B cell (primary cell): ENCODE data around the gene COL28A1. TPM values are rescaled to one million over a fixed set of nuclear protein-coding genes. Genes with fewer than 3 reads are reported as not detected.

Source experiments
- ATAC-seq: fragments of 200-7000 bp; cut with Tn5 transposase; one replicate; pipeline ENCODE4 v1.10.0; 2021; ENCODE audit warnings: low read depth, mild to moderate bottlenecking, moderate number of reproducible peaks, moderate library complexity
- CTCF ChIA-PET: fragments of 350-600 bp; sonication (Branson Sonifier 250); formaldehyde crosslinking; loops from one replicate; lab custom pipeline; 2021; ENCODE audit warnings: antibody characterized with exemption, inconsistent platforms; lab: Charles Lee
- POLR2A ChIA-PET: fragments of 350-600 bp; sonication (Branson Sonifier 250); formaldehyde crosslinking; loops from one replicate; lab custom pipeline; 2021; ENCODE audit warnings: antibody characterized with exemption; lab: Charles Lee
- DNase-seq: peaks from one replicate; pipeline ENCODE4 v3.0.0; 2013
- H2AFZ ChIP-seq: 2 replicates; pipeline ENCODE4 v1.6.1; 2012; ENCODE audit warnings: mild to moderate bottlenecking, low read depth, low read length; ENCODE audit not compliant: insufficient read depth, poor library complexity, severe bottlenecking
- H3K27ac ChIP-seq, 2 donors: 1 replicate in 1 of 2; 2 replicates in 1 of 2; pipeline ENCODE4 v1.5.1; 2012 to 2013; ENCODE audit warnings: low read length in 2 of 2, mild to moderate bottlenecking in 2 of 2, moderate library complexity in 1 of 2
- H3K27me3 ChIP-seq, 4 experiments: fragments of 200-600 bp in 1 of 4; sonication (generic) in 1 of 4; replicated peaks in 1 of 4; 1 replicate in 2 of 4; 2 replicates in 2 of 4; pipeline versions ENCODE4 v1.6.1 to v1.7.0; 2013 to 2016; ENCODE audit warnings: low read length in 3 of 4, mild to moderate bottlenecking in 2 of 4, mixed read lengths in 1 of 4, moderate library complexity in 1 of 4; ENCODE audit not compliant: insufficient read depth in 4 of 4, control insufficient read depth in 3 of 4; ENCODE audit errors: control extremely low read depth in 1 of 4
- H3K36me3 ChIP-seq, 2 experiments: replicated peaks in 1 of 2; 1 replicate in 1 of 2; 2 replicates in 1 of 2; pipeline versions ENCODE4 v1.6.1 to v1.7.1; 2013; ENCODE audit warnings: low read length in 1 of 2; ENCODE audit not compliant: insufficient read depth in 2 of 2, control insufficient read depth in 1 of 2; ENCODE audit errors: control extremely low read depth in 1 of 2, extremely low read depth in 1 of 2
- H3K4me1 ChIP-seq, 2 donors: fragments of 200-600 bp in 1 of 2; sonication (generic) in 1 of 2; 1 replicate in 1 of 2; 2 replicates in 1 of 2; pipeline versions ENCODE4 v1.5.1 to v1.6.1; 2013 to 2017; ENCODE audit warnings: low read length in 2 of 2; ENCODE audit not compliant: control insufficient read depth in 2 of 2, insufficient read depth in 2 of 2
- H3K4me2 ChIP-seq: replicated peaks from 2 replicates; pipeline ENCODE3; 2012; ENCODE audit warnings: mild to moderate bottlenecking, low read depth, low read length; ENCODE audit not compliant: poor library complexity, severe bottlenecking
- H3K4me3 ChIP-seq, 5 experiments: fragments of 200-600 bp in 1 of 5; sonication (generic) in 1 of 5; 1 replicate in 3 of 5; 2 replicates in 2 of 5; pipeline versions ENCODE4 v1.5.1 to v1.7.0; 2011 to 2016; ENCODE audit warnings: low read length in 4 of 5, mild to moderate bottlenecking in 4 of 5, low read depth in 2 of 5, control low read depth in 1 of 5, moderate library complexity in 1 of 5; ENCODE audit not compliant: insufficient read depth in 1 of 5; ENCODE audit errors: control extremely low read depth in 1 of 5, extremely low read depth in 1 of 5
- H3K79me2 ChIP-seq: fragments of 200-600 bp; sonication (generic); one replicate; pipeline ENCODE4 v1.6.0; 2016; ENCODE audit warnings: low read length; ENCODE audit not compliant: control insufficient read depth, insufficient read depth
- H3K9ac ChIP-seq: fragments of 200-600 bp; sonication (generic); 2 replicates; pipeline ENCODE4 v1.6.1; 2017; ENCODE audit warnings: mild to moderate bottlenecking, low read length, moderate library complexity
- H3K9me3 ChIP-seq, 3 donors: one replicate each; pipeline versions ENCODE4 v1.6.1 to v1.7.1; 2013; ENCODE audit warnings: low read length in 2 of 3; ENCODE audit not compliant: control insufficient read depth in 2 of 3, insufficient read depth in 1 of 3; ENCODE audit errors: control extremely low read depth in 1 of 3
- H4K20me1 ChIP-seq: 2 replicates; pipeline ENCODE4 v1.6.0; 2012; ENCODE audit warnings: mild to moderate bottlenecking, low read length; ENCODE audit not compliant: insufficient read depth, control insufficient read depth, poor library complexity, severe bottlenecking
- H3K27ac Mint-ChIP-seq: one replicate; pipeline ENCODE4 v1.8.0; 2021; ENCODE audit warnings: mixed read lengths
- H3K27me3 Mint-ChIP-seq: one replicate; pipeline ENCODE4 v1.8.0; 2021; ENCODE audit warnings: mixed read lengths
- H3K4me1 Mint-ChIP-seq: one replicate; pipeline ENCODE4 v1.8.0; 2021; ENCODE audit warnings: mixed read lengths
- H3K4me3 Mint-ChIP-seq: one replicate; pipeline ENCODE4 v1.8.0; 2021; ENCODE audit warnings: mixed read lengths
- H3K9me3 Mint-ChIP-seq: one replicate; pipeline ENCODE4 v1.8.0; 2022; ENCODE audit warnings: mixed read lengths; ENCODE audit not compliant: insufficient read depth
- EZH2 ChIP-seq: IDR thresholded peaks from 2 replicates; pipeline ENCODE4 v1.6.1; 2012; ENCODE audit warnings: borderline replicate concordance, low read depth, mild to moderate bottlenecking, moderate library complexity, low read length; ENCODE audit not compliant: insufficient read depth, poor library complexity, severe bottlenecking
- WGBS: methylation state at CpG from one replicate; pipeline ENCODE4 v1.1.5; 2013; ENCODE audit warnings: missing lambda C conversion rate; ENCODE audit not compliant: insufficient coverage; 5-methylcytosine and 5-hydroxymethylcytosine counted together
- intact Hi-C: fragments of 100-400 bp; cut with micrococcal nuclease; formaldehyde crosslinking; loops from one replicate; pipeline ENCODE4 v1.10.0; 2022
- polyA plus RNA-seq: library from polyadenylated mRNA; depleted of rRNA; stranded (reverse); fragments of >200 nt; gene quantifications from 2 replicates; pipeline ENCODE4 v1.2.3, GENCODE V29; 2012
- total RNA-seq, 2 donors: library from RNA; stranded (reverse); fragments of 120-200 nt in 1 of 2; gene quantifications; 1 replicate in 1 of 2; 2 replicates in 1 of 2; pipeline versions ENCODE4 v1.2.3 to v1.2.4, GENCODE V29; 2013 to 2022

Gene COL28A1
- total and polyA plus RNA-seq, 2 donors (not counting 1 experiment from before 2014, with no cell fraction given): 0.18 to 0.67 TPM

GRCh38 chr7:7323921-7324320, 211.8 kb downstream of the COL28A1 start:
- Histone ChIP-seq H3K9me3 (no peaks in the 10 kb centered on the region), H3K4me1 (peaks cover 24 to 27% of the 10 kb centered on the region in 2 donors), H3K27me3 (no peaks in the 10 kb centered on the region), H3K4me2 (no peak overlapping the region), H3K4me3 (no peak overlapping the region), H3K36me3 (no peaks in the 10 kb centered on the region), H3K9ac (no peak overlapping the region), H2AFZ (no peak overlapping the region), H3K79me2 (no peaks in the 10 kb centered on the region), H4K20me1 (no peaks in the 10 kb centered on the region), H3K27ac (no peak overlapping the region)
- 86% methylated on average over 1 of the region's 2 CpGs for WGBS
- ChIA-PET POLR2A (interaction anchor here (1.1 kb wide), 1 partner anchor 65 kb away, joined by 7 read pairs; no protein-coding TSS in a partner anchor), CTCF (interaction anchor here (1.6 to 2.5 kb wide), 2 partner anchors 142 to 221 kb away, joined by 4 to 8 read pairs; partner anchors contain the start of gene C1GALT1)
- Mint-ChIP-seq H3K27ac (no peak overlapping the region), H3K9me3 (no peaks in the 10 kb centered on the region), H3K27me3 (no peaks in the 10 kb centered on the region), H3K4me1 (peaks cover 30% of the 10 kb centered on the region), H3K4me3 (no peak overlapping the region)
- intact Hi-C loops: loop anchor here (5.0 kb wide), 2 partner anchors 67 to 142 kb away; partner anchors contain the start of gene C1GALT1
- no peak for TF ChIP-seq EZH2
- ATAC-seq: no peak
- no peak for DNase-seq

- H3K4me3 ChIP-seq: no peak overlapping the region
- Mint-ChIP-seq H3K27ac (no peak overlapping the region), H3K4me3 (no peak overlapping the region), H3K9me3 (no peaks in the 10 kb centered on the region), H3K27me3 (no peaks in the 10 kb centered on the region), H3K4me1 (peaks cover 30% of the 10 kb centered on the region)
- H3K36me3 ChIP-seq: no peaks in the 10 kb centered on the region
- DNase-seq (peak; percentile 25), ATAC-seq (no peak)
- 69% methylated on average over 6 of the region's 6 CpGs for WGBS
- no peaks in the 10 kb centered on the region for H3K9me3 ChIP-seq
- H3K9ac ChIP-seq: no peak overlapping the region
- H3K4me2 ChIP-seq: no peak overlapping the region
- H3K27ac ChIP-seq: no peak overlapping the region
- TF ChIP-seq EZH2: no peak
- POLR2A ChIA-PET: no interaction called here
- intact Hi-C loops: loop anchor here (5.0 kb wide), 2 partner anchors 66 to 141 kb away; partner anchors contain the start of gene C1GALT1
- no peak overlapping the region for H2AFZ ChIP-seq
- H3K79me2 ChIP-seq: no peaks in the 10 kb centered on the region
- no peaks in the 10 kb centered on the region for H4K20me1 ChIP-seq
- H3K4me1 ChIP-seq: peaks cover 24 to 27% of the 10 kb centered on the region in 2 donors
- H3K27me3 ChIP-seq: no peaks in the 10 kb centered on the region
- CTCF ChIA-PET: interaction anchor here (0.6 to 2.5 kb wide), 3 partner anchors 142 to 221 kb away, joined by 4 to 8 read pairs (median 6); partner anchors contain the start of gene C1GALT1
These were observed 212.3 kb downstream of the COL28A1 start for GRCh38 chr7:7323352-7323751.
